H1 (cell line): ENCODE data around the gene ITGB5. TPM values are rescaled to one million over a fixed set of nuclear protein-coding genes. Genes with fewer than 3 reads are reported as not detected.

Source experiments
- CTCF ChIA-PET: fragments of 300-600 bp; sonication (Branson Sonifier 250); formaldehyde crosslinking; loops from one replicate; lab custom pipeline; 2021; ENCODE audit not compliant: partially characterized antibody; lab: Charles Lee
- POLR2A ChIA-PET: fragments of 300-600 bp; sonication (Branson Sonifier 250); formaldehyde crosslinking; loops from one replicate; lab custom pipeline; 2021; ENCODE audit warnings: inconsistent platforms; ENCODE audit not compliant: partially characterized antibody; lab: Charles Lee
- DNase-seq, 2 experiments: peaks; one replicate each; pipeline versions ENCODE4 v3.0.0 to v3.0.0-alpha.2; 2010 to 2022; ENCODE audit warnings: low spot score in 2 of 2, low read depth in 1 of 2, mixed read lengths in 1 of 2
- FAIRE-seq: peaks from 2 replicates; lab custom pipeline; 2011; peaks lifted over from hg19 to GRCh38; lab: Jason Lieb, UNC
- H2AFZ ChIP-seq: 2 replicates; pipeline ENCODE4 v1.8.1; 2012; ENCODE audit warnings: low read length, inconsistent platforms
- H2AK5ac ChIP-seq: 2 replicates; pipeline ENCODE4 v1.6.1; 2013; ENCODE audit warnings: low read depth, low read length
- H2BK120ac ChIP-seq: replicated peaks from 2 replicates; pipeline ENCODE3; 2013; ENCODE audit warnings: low read depth, low read length, inconsistent platforms
- H2BK12ac ChIP-seq: 2 replicates; pipeline ENCODE4 v1.6.1; 2013; ENCODE audit warnings: low read depth, low read length
- H2BK15ac ChIP-seq: 2 replicates; pipeline ENCODE4 v1.6.1; 2013; ENCODE audit warnings: low read length
- H2BK20ac ChIP-seq: 2 replicates; pipeline ENCODE4 v1.6.1; 2013; ENCODE audit warnings: low read length
- H2BK5ac ChIP-seq: 2 replicates; pipeline ENCODE4 v1.6.1; 2013; ENCODE audit warnings: low read depth, low read length
- H3K14ac ChIP-seq: 2 replicates; pipeline ENCODE4 v1.6.1; 2013; ENCODE audit warnings: inconsistent platforms; ENCODE audit not compliant: insufficient read length
- H3K18ac ChIP-seq: 2 replicates; pipeline ENCODE4 v1.6.1; 2013; ENCODE audit warnings: low read length; ENCODE audit errors: extremely low read depth
- H3K23ac ChIP-seq: 2 replicates; pipeline ENCODE4 v1.6.1; 2013; ENCODE audit warnings: inconsistent platforms; ENCODE audit not compliant: insufficient read length
- H3K23me2 ChIP-seq: 2 replicates; pipeline ENCODE4 v1.6.1; 2013; ENCODE audit warnings: low read depth, low read length
- H3K27ac ChIP-seq: 2 replicates; pipeline ENCODE4 v1.6.1; 2011; ENCODE audit warnings: low read depth, low read length, inconsistent platforms
- H3K27me3 ChIP-seq, 4 experiments: replicated peaks in 1 of 4; 1 replicate in 1 of 4; 2 replicates in 3 of 4; pipeline versions ENCODE4 v1.6.1 to v1.8.1; 2011 to 2013; ENCODE audit warnings: low read length in 3 of 4, mild to moderate bottlenecking in 3 of 4, inconsistent platforms in 2 of 4, mixed read lengths in 2 of 4, moderate library complexity in 1 of 4; ENCODE audit not compliant: control insufficient read depth in 3 of 4, insufficient read depth in 3 of 4; ENCODE audit errors: extremely low read depth in 1 of 4
- H3K36me3 ChIP-seq, 4 experiments: 2 replicates each; pipeline versions ENCODE4 v1.6.1 to v1.8.1; 2011 to 2013; ENCODE audit warnings: mild to moderate bottlenecking in 4 of 4, low read length in 3 of 4, moderate library complexity in 2 of 4, control low read depth in 1 of 4, inconsistent platforms in 1 of 4; ENCODE audit not compliant: insufficient read depth in 4 of 4, control insufficient read depth in 2 of 4
- H3K4ac ChIP-seq: replicated peaks from 2 replicates; pipeline ENCODE3; 2013; ENCODE audit warnings: low read length, low read depth, mixed read lengths, inconsistent platforms; ENCODE audit not compliant: insufficient read length
- H3K4me1 ChIP-seq, 4 experiments: replicated peaks in 1 of 4; 1 replicate in 1 of 4; 2 replicates in 3 of 4; pipeline versions ENCODE4 v1.6.1 to v1.8.1; 2011 to 2013; ENCODE audit warnings: low read length in 3 of 4, inconsistent platforms in 2 of 4, mixed read lengths in 1 of 4; ENCODE audit not compliant: insufficient read depth in 4 of 4, control insufficient read depth in 3 of 4
- H3K4me2 ChIP-seq, 2 experiments: 2 replicates each; pipeline versions ENCODE4 v1.6.1 to v1.8.1; 2011 to 2013; ENCODE audit warnings: low read depth in 2 of 2, low read length in 2 of 2, control low read depth in 1 of 2, inconsistent platforms in 1 of 2, mild to moderate bottlenecking in 1 of 2; ENCODE audit not compliant: insufficient read depth in 1 of 2
- H3K4me3 ChIP-seq, 4 experiments: fragments of 200-600, 300-600 bp in 1 of 4; sonication (generic), shearing (Covaris generic), sonication (Bioruptor Twin) in 1 of 4; 2 replicates each; pipeline versions ENCODE4 v1.5.1 to v1.8.1; 2011 to 2016; ENCODE audit warnings: low read length in 4 of 4, low read depth in 3 of 4, control low read depth in 2 of 4, inconsistent platforms in 2 of 4, mild to moderate bottlenecking in 2 of 4, mixed read lengths in 1 of 4, moderate library complexity in 1 of 4; ENCODE audit not compliant: insufficient read depth in 2 of 4; ENCODE audit errors: extremely low read depth in 1 of 4
- H3K56ac ChIP-seq: replicated peaks from 2 replicates; pipeline ENCODE3; 2013; ENCODE audit warnings: low read depth, mild to moderate bottlenecking, mixed read lengths, low read length, inconsistent platforms; ENCODE audit not compliant: insufficient read length
- H3K79me1 ChIP-seq: 2 replicates; pipeline ENCODE4 v1.6.1; 2013; ENCODE audit warnings: low read depth, low read length, control low read depth
- H3K79me2 ChIP-seq, 2 experiments: 2 replicates each; pipeline versions ENCODE4 v1.6.1 to v1.8.1; 2012 to 2013; ENCODE audit warnings: low read length in 2 of 2, mild to moderate bottlenecking in 2 of 2, inconsistent platforms in 1 of 2; ENCODE audit not compliant: insufficient read depth in 2 of 2, control insufficient read depth in 1 of 2
- H3K9ac ChIP-seq, 4 experiments: replicated peaks in 1 of 4; 1 replicate in 1 of 4; 2 replicates in 3 of 4; pipeline versions ENCODE4 v1.6.1 to v1.8.1; 2011 to 2013; ENCODE audit warnings: low read depth in 3 of 4, low read length in 3 of 4, control low read depth in 2 of 4, mild to moderate bottlenecking in 2 of 4, moderate library complexity in 2 of 4, inconsistent platforms in 1 of 4; ENCODE audit errors: extremely low read depth in 1 of 4
- H3K9me3 ChIP-seq, 2 experiments: 2 replicates each; pipeline versions ENCODE4 v1.6.1 to v1.8.1; 2012 to 2013; ENCODE audit warnings: mild to moderate bottlenecking in 2 of 2, moderate library complexity in 2 of 2, control low read depth in 1 of 2, inconsistent platforms in 1 of 2, low read depth in 1 of 2, low read length in 1 of 2, mixed read lengths in 1 of 2; ENCODE audit not compliant: insufficient read depth in 2 of 2
- H4K20me1 ChIP-seq, 2 experiments: replicated peaks in 1 of 2; 2 replicates each; pipeline versions ENCODE3 to v1.8.1; 2011 to 2013; ENCODE audit warnings: inconsistent platforms in 2 of 2, low read length in 2 of 2, mild to moderate bottlenecking in 1 of 2; ENCODE audit not compliant: insufficient read depth in 2 of 2, control insufficient read depth in 1 of 2
- H4K5ac ChIP-seq: 2 replicates; pipeline ENCODE4 v1.6.1; 2013; ENCODE audit warnings: low read length, low read depth, mixed read lengths, inconsistent platforms; ENCODE audit not compliant: insufficient read length
- H4K8ac ChIP-seq: 2 replicates; pipeline ENCODE4 v1.8.0; 2013; ENCODE audit warnings: mild to moderate bottlenecking, moderate library complexity, low read length, inconsistent platforms; ENCODE audit not compliant: insufficient read depth; ENCODE audit errors: extremely low read depth
- H4K91ac ChIP-seq: replicated peaks from 2 replicates; pipeline ENCODE3; 2013; ENCODE audit warnings: low read length, mixed read lengths, inconsistent platforms; ENCODE audit not compliant: insufficient read length
- EZH2 ChIP-seq: fragments of 200-600 bp; sonication (generic); IDR thresholded peaks from 2 replicates; pipeline ENCODE4 v1.7.1; 2012; ENCODE audit warnings: low read depth, mild to moderate bottlenecking, moderate library complexity, low read length, inconsistent platforms; ENCODE audit not compliant: severe bottlenecking
- RAD21 ChIP-seq, 2 experiments: IDR thresholded peaks in 1 of 2; conservative IDR thresholded peaks in 1 of 2; 2 replicates each; pipeline ENCODE4 v1.6.1; 2011; ENCODE audit warnings: low read depth in 2 of 2, low read length in 2 of 2, improper control_type of control experiment in 1 of 2, inconsistent platforms in 1 of 2, mild to moderate bottlenecking in 1 of 2, moderate library complexity in 1 of 2
- polyA plus RNA-seq, 7 experiments: library from polyadenylated mRNA; depleted of rRNA in 3 of 7; stranded (reverse) in 5 of 7; unstranded in 2 of 7; fragments of >200 nt in 5 of 7; fragments of 200-250 nt in 2 of 7; gene quantifications; 1 replicate in 5 of 7; 2 replicates in 1 of 7; 4 replicates in 1 of 7; pipeline versions ENCODE4 v1.2.1 to v1.2.3, GENCODE V29; 2011 to 2013; ENCODE audit warnings: missing spikeins in 2 of 7, mixed read lengths in 2 of 7
- total RNA-seq: library from RNA; stranded (reverse); fragmentation: NEBNext Ultra II Directional; extraction: Animal tissue kit (Norgen Biotek cat#: 25700); gene quantifications from 2 replicates; pipeline ENCODE4 v1.2.1, GENCODE V29; 2021
- TF ChIP-seq, protein P1 (sequence below), 3 experiments: IDR thresholded peaks; 1 replicate in 2 of 3; 2 replicates in 1 of 3; pipeline versions ENCODE4 v1.5.1 to v1.6.1; 2011; ENCODE audit warnings: low read length in 3 of 3, mild to moderate bottlenecking in 3 of 3, inconsistent platforms in 2 of 3, low read depth in 1 of 3, moderate library complexity in 1 of 3; ENCODE audit not compliant: insufficient read depth in 1 of 3; ENCODE audit errors: control extremely low read depth in 1 of 3

The ITGB5 gene
- total and polyA plus RNA-seq, 2 of the 8 experiments (the other 6 are each of a cell fraction or from before 2014, with no cell fraction given) = 101 to 268 TPM

- Histone ChIP-seq H3K4me2 (no peak overlapping the region), H3K4me3 (no peak overlapping the region), H2BK15ac (no peak overlapping the region), H2BK5ac (no peak overlapping the region), H2BK120ac (no peak overlapping the region), H3K23ac (no peak overlapping the region), H3K9ac (no peak overlapping the region), H4K91ac (no peak overlapping the region), H3K27ac (no peak overlapping the region), H3K9me3 (no peaks in the 10 kb centered on the region), H2BK20ac (no peak overlapping the region), H3K36me3 (no peaks in the 10 kb centered on the region), H3K4me1 (no peaks in the 10 kb centered on the region), H3K18ac (no peak overlapping the region), H3K23me2 (no peaks in the 10 kb centered on the region; the same call in 1 of the 2 replicates), H3K79me1 (no peaks in the 10 kb centered on the region), H2BK12ac (no peak overlapping the region), H3K4ac (no peak overlapping the region), H4K5ac (no peak overlapping the region), H3K27me3 (no peaks in the 10 kb centered on the region; a peak in 1 of 7 replicates), H2AFZ (no peak overlapping the region), H2AK5ac (no peak overlapping the region), H3K56ac (no peak overlapping the region), H3K14ac (no peak overlapping the region), H4K8ac (no peak overlapping the region), H3K79me2 (no peaks in the 10 kb centered on the region), H4K20me1 (no peaks in the 10 kb centered on the region)
- TF ChIP-seq RAD21 (IDR thresholded peaks at IDR 0.05 in 1 of 2, conservative IDR thresholded peaks at IDR 0.05 in 1 of 2; ENCODE audit: low read depth in 2 of 2, low read length in 2 of 2) (peak in 1 of 2 experiments; percentile 20; a peak in 2 of 4 replicates), EZH2 (no peak)
- TF ChIP-seq, protein P1, sequence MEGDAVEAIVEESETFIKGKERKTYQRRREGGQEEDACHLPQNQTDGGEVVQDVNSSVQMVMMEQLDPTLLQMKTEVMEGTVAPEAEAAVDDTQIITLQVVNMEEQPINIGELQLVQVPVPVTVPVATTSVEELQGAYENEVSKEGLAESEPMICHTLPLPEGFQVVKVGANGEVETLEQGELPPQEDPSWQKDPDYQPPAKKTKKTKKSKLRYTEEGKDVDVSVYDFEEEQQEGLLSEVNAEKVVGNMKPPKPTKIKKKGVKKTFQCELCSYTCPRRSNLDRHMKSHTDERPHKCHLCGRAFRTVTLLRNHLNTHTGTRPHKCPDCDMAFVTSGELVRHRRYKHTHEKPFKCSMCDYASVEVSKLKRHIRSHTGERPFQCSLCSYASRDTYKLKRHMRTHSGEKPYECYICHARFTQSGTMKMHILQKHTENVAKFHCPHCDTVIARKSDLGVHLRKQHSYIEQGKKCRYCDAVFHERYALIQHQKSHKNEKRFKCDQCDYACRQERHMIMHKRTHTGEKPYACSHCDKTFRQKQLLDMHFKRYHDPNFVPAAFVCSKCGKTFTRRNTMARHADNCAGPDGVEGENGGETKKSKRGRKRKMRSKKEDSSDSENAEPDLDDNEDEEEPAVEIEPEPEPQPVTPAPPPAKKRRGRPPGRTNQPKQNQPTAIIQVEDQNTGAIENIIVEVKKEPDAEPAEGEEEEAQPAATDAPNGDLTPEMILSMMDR (IDR thresholded peaks at IDR 0.05; ENCODE audit: control extremely low read depth in 1 of 3, insufficient read depth in 1 of 3, low read depth in 1 of 3, low read length in 3 of 3) = peak in 1 of 3 experiments; percentile 2; a peak in 2 of 4 replicates
- FAIRE-seq (no peak), DNase-seq (no peak)
- ChIA-PET CTCF (interaction anchor here (0.5 to 10.5 kb wide), 15 partner anchors 9 to 701 kb away, joined by 3 to 126 read pairs (median 4); partner anchors contain the start of gene MUC13), POLR2A (no interaction called here)
These were observed 36.7 kb upstream of the ITGB5 start for GRCh38 chr3:124923833-124924232.
